B cell (primary cell): ENCODE data around the gene CAPZA1. TPM values are rescaled to one million over a fixed set of nuclear protein-coding genes. Genes with fewer than 3 reads are reported as not detected.

ENCODE experiments used
- ATAC-seq: fragments of 200-7000 bp; cut with Tn5 transposase; one replicate; pipeline ENCODE4 v1.10.0; 2021; ENCODE audit warnings: low read depth, mild to moderate bottlenecking, moderate number of reproducible peaks, moderate library complexity
- CTCF ChIA-PET: fragments of 350-600 bp; sonication (Branson Sonifier 250); formaldehyde crosslinking; loops from one replicate; lab custom pipeline; 2021; ENCODE audit warnings: antibody characterized with exemption, inconsistent platforms; lab: Charles Lee
- POLR2A ChIA-PET: fragments of 350-600 bp; sonication (Branson Sonifier 250); formaldehyde crosslinking; loops from one replicate; lab custom pipeline; 2021; ENCODE audit warnings: antibody characterized with exemption; lab: Charles Lee
- DNase-seq: peaks from one replicate; pipeline ENCODE4 v3.0.0; 2013
- H2AFZ ChIP-seq: 2 replicates; pipeline ENCODE4 v1.6.1; 2012; ENCODE audit warnings: mild to moderate bottlenecking, low read depth, low read length; ENCODE audit not compliant: insufficient read depth, poor library complexity, severe bottlenecking
- H3K27ac ChIP-seq, 2 donors: 1 replicate in 1 of 2; 2 replicates in 1 of 2; pipeline ENCODE4 v1.5.1; 2012 to 2013; ENCODE audit warnings: low read length in 2 of 2, mild to moderate bottlenecking in 2 of 2, moderate library complexity in 1 of 2
- H3K27me3 ChIP-seq, 4 experiments: fragments of 200-600 bp in 1 of 4; sonication (generic) in 1 of 4; replicated peaks in 1 of 4; 1 replicate in 2 of 4; 2 replicates in 2 of 4; pipeline versions ENCODE4 v1.6.1 to v1.7.0; 2013 to 2016; ENCODE audit warnings: low read length in 3 of 4, mild to moderate bottlenecking in 2 of 4, mixed read lengths in 1 of 4, moderate library complexity in 1 of 4; ENCODE audit not compliant: insufficient read depth in 4 of 4, control insufficient read depth in 3 of 4; ENCODE audit errors: control extremely low read depth in 1 of 4
- H3K36me3 ChIP-seq, 2 experiments: replicated peaks in 1 of 2; 1 replicate in 1 of 2; 2 replicates in 1 of 2; pipeline versions ENCODE4 v1.6.1 to v1.7.1; 2013; ENCODE audit warnings: low read length in 1 of 2; ENCODE audit not compliant: insufficient read depth in 2 of 2, control insufficient read depth in 1 of 2; ENCODE audit errors: control extremely low read depth in 1 of 2, extremely low read depth in 1 of 2
- H3K4me1 ChIP-seq, 2 donors: fragments of 200-600 bp in 1 of 2; sonication (generic) in 1 of 2; 1 replicate in 1 of 2; 2 replicates in 1 of 2; pipeline versions ENCODE4 v1.5.1 to v1.6.1; 2013 to 2017; ENCODE audit warnings: low read length in 2 of 2; ENCODE audit not compliant: control insufficient read depth in 2 of 2, insufficient read depth in 2 of 2
- H3K4me2 ChIP-seq: replicated peaks from 2 replicates; pipeline ENCODE3; 2012; ENCODE audit warnings: mild to moderate bottlenecking, low read depth, low read length; ENCODE audit not compliant: poor library complexity, severe bottlenecking
- H3K4me3 ChIP-seq, 5 experiments: fragments of 200-600 bp in 1 of 5; sonication (generic) in 1 of 5; 1 replicate in 3 of 5; 2 replicates in 2 of 5; pipeline versions ENCODE4 v1.5.1 to v1.7.0; 2011 to 2016; ENCODE audit warnings: low read length in 4 of 5, mild to moderate bottlenecking in 4 of 5, low read depth in 2 of 5, control low read depth in 1 of 5, moderate library complexity in 1 of 5; ENCODE audit not compliant: insufficient read depth in 1 of 5; ENCODE audit errors: control extremely low read depth in 1 of 5, extremely low read depth in 1 of 5
- H3K79me2 ChIP-seq: fragments of 200-600 bp; sonication (generic); one replicate; pipeline ENCODE4 v1.6.0; 2016; ENCODE audit warnings: low read length; ENCODE audit not compliant: control insufficient read depth, insufficient read depth
- H3K9ac ChIP-seq: fragments of 200-600 bp; sonication (generic); 2 replicates; pipeline ENCODE4 v1.6.1; 2017; ENCODE audit warnings: mild to moderate bottlenecking, low read length, moderate library complexity
- H3K9me3 ChIP-seq, 3 donors: one replicate each; pipeline versions ENCODE4 v1.6.1 to v1.7.1; 2013; ENCODE audit warnings: low read length in 2 of 3; ENCODE audit not compliant: control insufficient read depth in 2 of 3, insufficient read depth in 1 of 3; ENCODE audit errors: control extremely low read depth in 1 of 3
- H4K20me1 ChIP-seq: 2 replicates; pipeline ENCODE4 v1.6.0; 2012; ENCODE audit warnings: mild to moderate bottlenecking, low read length; ENCODE audit not compliant: insufficient read depth, control insufficient read depth, poor library complexity, severe bottlenecking
- H3K27ac Mint-ChIP-seq: one replicate; pipeline ENCODE4 v1.8.0; 2021; ENCODE audit warnings: mixed read lengths
- H3K27me3 Mint-ChIP-seq: one replicate; pipeline ENCODE4 v1.8.0; 2021; ENCODE audit warnings: mixed read lengths
- H3K4me1 Mint-ChIP-seq: one replicate; pipeline ENCODE4 v1.8.0; 2021; ENCODE audit warnings: mixed read lengths
- H3K4me3 Mint-ChIP-seq: one replicate; pipeline ENCODE4 v1.8.0; 2021; ENCODE audit warnings: mixed read lengths
- H3K9me3 Mint-ChIP-seq: one replicate; pipeline ENCODE4 v1.8.0; 2022; ENCODE audit warnings: mixed read lengths; ENCODE audit not compliant: insufficient read depth
- EZH2 ChIP-seq: IDR thresholded peaks from 2 replicates; pipeline ENCODE4 v1.6.1; 2012; ENCODE audit warnings: borderline replicate concordance, low read depth, mild to moderate bottlenecking, moderate library complexity, low read length; ENCODE audit not compliant: insufficient read depth, poor library complexity, severe bottlenecking
- WGBS: methylation state at CpG from one replicate; pipeline ENCODE4 v1.1.5; 2013; ENCODE audit warnings: missing lambda C conversion rate; ENCODE audit not compliant: insufficient coverage; 5-methylcytosine and 5-hydroxymethylcytosine counted together
- intact Hi-C: fragments of 100-400 bp; cut with micrococcal nuclease; formaldehyde crosslinking; loops from one replicate; pipeline ENCODE4 v1.10.0; 2022
- polyA plus RNA-seq: library from polyadenylated mRNA; depleted of rRNA; stranded (reverse); fragments of >200 nt; gene quantifications from 2 replicates; pipeline ENCODE4 v1.2.3, GENCODE V29; 2012
- total RNA-seq, 2 donors: library from RNA; stranded (reverse); fragments of 120-200 nt in 1 of 2; gene quantifications; 1 replicate in 1 of 2; 2 replicates in 1 of 2; pipeline versions ENCODE4 v1.2.3 to v1.2.4, GENCODE V29; 2013 to 2022
- TF ChIP-seq, protein P1 (sequence below): fragments of 200-600 bp; IDR thresholded peaks from one replicate; pipeline ENCODE4 v1.8.0; 2022; ENCODE audit warnings: antibody characterized with exemption, mild to moderate bottlenecking

CAPZA1 gene
- total and polyA plus RNA-seq, 2 donors (not counting 1 experiment from before 2014, with no cell fraction given) = 52.2 to 172 TPM

DNA sequence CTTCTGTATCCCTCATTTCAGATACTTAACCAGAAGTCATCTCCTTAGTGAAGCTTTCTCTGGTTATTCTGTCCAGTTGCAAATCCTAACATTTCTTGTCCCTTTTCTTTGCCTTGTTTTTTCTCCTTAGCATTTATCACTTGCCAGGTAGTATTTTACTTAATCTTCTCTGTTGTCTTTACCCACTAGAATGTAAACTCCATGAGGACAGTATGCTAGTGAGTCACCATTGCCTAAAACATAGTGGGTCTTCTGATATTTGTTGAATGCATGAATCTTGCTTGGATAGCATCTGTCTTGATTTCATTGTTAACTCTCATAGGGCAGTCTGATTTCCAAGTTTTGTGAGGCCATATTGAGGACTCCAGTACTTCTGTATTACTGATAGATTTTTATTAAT, 9.6 kb downstream of the CAPZA1 start:
- H2AFZ ChIP-seq = no peak overlapping the region
- peaks cover 99% of the 10 kb centered on the region for H4K20me1 ChIP-seq
- H3K9ac ChIP-seq = no peak overlapping the region
- DNase-seq (no peak), ATAC-seq (no peak)
- H3K27ac ChIP-seq = peak overlapping the region in 1 of 2 donors; percentile 8
- H3K9me3 ChIP-seq = no peaks in the 10 kb centered on the region
- H3K4me1 Mint-ChIP-seq = peaks cover 80% of the 10 kb centered on the region
- H3K27me3 Mint-ChIP-seq = no peaks in the 10 kb centered on the region
- no peaks in the 10 kb centered on the region for H3K9me3 Mint-ChIP-seq
- no peak overlapping the region for H3K27ac Mint-ChIP-seq
- H3K4me3 Mint-ChIP-seq = peak overlapping the region; percentile 17
- peaks cover 100% of the 10 kb centered on the region for H3K79me2 ChIP-seq
- peaks cover 39 to 73% of the 10 kb centered on the region in 2 donors for H3K4me1 ChIP-seq
- peak overlapping the region; percentile 24 for H3K4me2 ChIP-seq
- TF ChIP-seq, protein P1, sequence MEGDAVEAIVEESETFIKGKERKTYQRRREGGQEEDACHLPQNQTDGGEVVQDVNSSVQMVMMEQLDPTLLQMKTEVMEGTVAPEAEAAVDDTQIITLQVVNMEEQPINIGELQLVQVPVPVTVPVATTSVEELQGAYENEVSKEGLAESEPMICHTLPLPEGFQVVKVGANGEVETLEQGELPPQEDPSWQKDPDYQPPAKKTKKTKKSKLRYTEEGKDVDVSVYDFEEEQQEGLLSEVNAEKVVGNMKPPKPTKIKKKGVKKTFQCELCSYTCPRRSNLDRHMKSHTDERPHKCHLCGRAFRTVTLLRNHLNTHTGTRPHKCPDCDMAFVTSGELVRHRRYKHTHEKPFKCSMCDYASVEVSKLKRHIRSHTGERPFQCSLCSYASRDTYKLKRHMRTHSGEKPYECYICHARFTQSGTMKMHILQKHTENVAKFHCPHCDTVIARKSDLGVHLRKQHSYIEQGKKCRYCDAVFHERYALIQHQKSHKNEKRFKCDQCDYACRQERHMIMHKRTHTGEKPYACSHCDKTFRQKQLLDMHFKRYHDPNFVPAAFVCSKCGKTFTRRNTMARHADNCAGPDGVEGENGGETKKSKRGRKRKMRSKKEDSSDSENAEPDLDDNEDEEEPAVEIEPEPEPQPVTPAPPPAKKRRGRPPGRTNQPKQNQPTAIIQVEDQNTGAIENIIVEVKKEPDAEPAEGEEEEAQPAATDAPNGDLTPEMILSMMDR = no peak
- no peak for TF ChIP-seq EZH2
- intact Hi-C loops = no loop called here
- peaks cover 22 to 51% of the 10 kb centered on the region in 2 experiments for H3K36me3 ChIP-seq
- no peaks in the 10 kb centered on the region for H3K27me3 ChIP-seq
- no peak overlapping the region for H3K4me3 ChIP-seq
- CTCF ChIA-PET = interaction anchor here (1.0 kb wide), 1 partner anchor 24 kb away, joined by 3 read pairs; no protein-coding TSS in a partner anchor
- POLR2A ChIA-PET = no interaction called here

DNA sequence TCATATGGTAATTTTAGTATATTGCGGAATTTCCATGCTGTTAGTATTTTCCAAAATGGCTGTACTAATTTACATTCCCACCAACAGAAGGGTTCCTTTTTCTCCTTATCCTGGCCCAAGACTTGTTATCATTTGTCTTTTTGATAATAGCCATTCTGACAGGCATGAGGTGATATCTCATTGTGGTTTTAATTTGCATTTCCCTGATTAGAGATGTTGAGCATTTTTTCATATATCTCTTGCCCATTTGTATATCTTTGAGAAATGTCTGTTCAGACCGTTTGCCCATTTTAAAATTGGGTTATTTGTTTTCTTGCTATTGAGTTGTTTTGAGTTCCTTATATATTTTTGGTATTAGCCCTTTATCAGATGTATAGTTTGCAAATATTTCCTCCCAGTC, 14.0 kb downstream of the CAPZA1 start:
- Histone ChIP-seq H3K36me3 (peaks cover 9 to 52% of the 10 kb centered on the region in 2 experiments), H3K27me3 (no peaks in the 10 kb centered on the region), H3K4me1 (peaks cover 24 to 61% of the 10 kb centered on the region in 2 donors), H4K20me1 (peaks cover 84% of the 10 kb centered on the region), H3K79me2 (peaks cover 99% of the 10 kb centered on the region), H3K9me3 (no peaks in the 10 kb centered on the region), H3K4me3 (no peak overlapping the region), H3K9ac (no peak overlapping the region), H3K4me2 (peak overlapping the region; percentile 2), H3K27ac (peak overlapping the region in 1 of 2 donors; percentile 12), H2AFZ (no peak overlapping the region)
- CTCF ChIA-PET = no interaction called here
- intact Hi-C loops = no loop called here
- Mint-ChIP-seq H3K27ac (no peak overlapping the region), H3K4me1 (peaks cover 71% of the 10 kb centered on the region), H3K4me3 (peak overlapping the region; percentile 30), H3K27me3 (no peaks in the 10 kb centered on the region), H3K9me3 (no peaks in the 10 kb centered on the region)
- no CpG with 5 or more reads among the region's 2 CpGs for WGBS
- ATAC-seq = no peak
- DNase-seq = no peak
- POLR2A ChIA-PET = no interaction called here
- TF ChIP-seq EZH2 = no peak
- TF ChIP-seq, protein P1 = no peak
